HEK293T (cell line): ENCODE measurements around the gene SAFB.

Experiments used
- BHLHE40 ChIP-seq: fragments of 450-650 bp; IDR thresholded peaks from 2 replicates; pipeline ENCODE4 v1.6.1; 2016; ENCODE audit warnings: mild to moderate bottlenecking, moderate library complexity, borderline replicate concordance
- CTBP1 ChIP-seq: fragments of 450-650 bp; IDR thresholded peaks from 2 replicates; pipeline ENCODE4 v1.6.1; 2016; ENCODE audit warnings: borderline replicate concordance
- ELF4 ChIP-seq: fragments of 450-650 bp; IDR thresholded peaks from 2 replicates; pipeline ENCODE4 v1.6.1; 2017; ENCODE audit warnings: antibody characterized with exemption
- FOXA1 ChIP-seq: fragments of 450-650 bp; IDR thresholded peaks from 2 replicates; pipeline ENCODE4 v1.6.1; 2016; ENCODE audit warnings: mild to moderate bottlenecking
- SP1 ChIP-seq: fragments of 450-650 bp; IDR thresholded peaks from 2 replicates; pipeline ENCODE4 v1.6.1; 2017
- SUZ12 ChIP-seq: fragments of 450-650 bp; IDR thresholded peaks from 2 replicates; pipeline ENCODE4 v1.6.1; 2016; ENCODE audit warnings: mild to moderate bottlenecking
- ZNF384 ChIP-seq: fragments of 450-650 bp; IDR thresholded peaks from 2 replicates; pipeline ENCODE4 v1.6.1; 2016

DNA sequence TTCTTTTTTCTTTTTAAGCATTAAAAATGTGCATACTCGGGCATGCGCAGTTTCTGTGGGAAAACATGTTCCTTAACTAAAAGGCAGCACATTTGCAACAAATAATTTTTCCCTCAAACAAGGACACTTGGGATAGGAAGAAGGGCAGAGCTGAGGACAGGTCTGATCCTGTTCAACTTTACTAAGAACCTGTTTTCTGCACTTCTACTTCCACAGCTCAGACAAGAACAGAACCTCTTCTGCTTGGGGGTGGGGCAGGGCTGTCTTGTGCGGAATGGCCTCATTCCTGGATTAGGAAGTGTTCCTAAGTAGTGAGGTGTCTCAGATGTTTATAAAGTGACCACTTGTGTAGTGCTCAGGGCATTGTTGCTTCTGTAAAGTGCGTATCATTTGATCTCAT is 18.3 kb downstream of the SAFB start:
- TF ChIP-seq SUZ12 (no peak), FOXA1 (no peak), ELF4 (no peak), BHLHE40 (no peak), SP1 (no peak), CTBP1 (no peak), ZNF384 (no peak)
